Suprapubic skin (tissue), 4 donors: ENCODE results near the gene ABCA4.

Experiments
- EP300 ChIP-seq: sonication (generic); formaldehyde crosslinking; IDR thresholded peaks from one replicate; pipeline ENCODE4 v1.6.1; 2017; ENCODE audit warnings: antibody characterized with exemption
- POLR2A ChIP-seq, 2 donors: fragments of 450-650 bp; IDR thresholded peaks; one replicate each; pipeline ENCODE4 v1.6.1; 2017; ENCODE audit warnings: antibody characterized with exemption in 2 of 2, mild to moderate bottlenecking in 2 of 2, moderate library complexity in 2 of 2
- POLR2AphosphoS5 ChIP-seq, 3 donors: sonication (generic); formaldehyde crosslinking; IDR thresholded peaks; one replicate each; pipeline ENCODE4 v1.6.1; 2017; ENCODE audit warnings: antibody characterized with exemption in 3 of 3
- TF ChIP-seq, protein P1 (sequence below), 2 donors: fragments of 200-600 bp in 1 of 2; fragments of 450-650 bp in 1 of 2; sonication (generic) in 1 of 2; IDR thresholded peaks; one replicate each; pipeline ENCODE4 v1.5.1; 2016 to 2019; ENCODE audit warnings: antibody characterized with exemption in 2 of 2, mild to moderate bottlenecking in 1 of 2, moderate library complexity in 1 of 2

DNA sequence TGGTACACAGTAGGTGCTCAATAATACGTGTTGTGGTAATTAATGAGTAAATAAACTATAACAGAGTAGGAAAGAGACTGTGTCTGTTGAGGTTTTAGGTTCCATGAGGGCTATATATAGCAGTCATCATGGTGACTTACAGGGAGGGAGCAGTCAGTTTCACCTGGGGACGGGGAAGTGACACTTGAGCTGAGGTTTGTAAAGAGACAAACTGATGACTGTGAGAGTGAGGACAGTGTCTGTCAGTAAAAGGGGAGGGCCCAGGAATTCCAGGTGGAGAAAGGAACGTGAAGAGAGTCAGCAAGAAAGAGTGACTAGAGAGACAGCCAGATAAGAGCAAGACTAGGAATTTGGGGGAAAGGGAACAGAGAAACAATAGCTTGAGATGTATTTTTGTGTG is 30.2 kb downstream of the ABCA4 start:
- TF ChIP-seq, protein P1, sequence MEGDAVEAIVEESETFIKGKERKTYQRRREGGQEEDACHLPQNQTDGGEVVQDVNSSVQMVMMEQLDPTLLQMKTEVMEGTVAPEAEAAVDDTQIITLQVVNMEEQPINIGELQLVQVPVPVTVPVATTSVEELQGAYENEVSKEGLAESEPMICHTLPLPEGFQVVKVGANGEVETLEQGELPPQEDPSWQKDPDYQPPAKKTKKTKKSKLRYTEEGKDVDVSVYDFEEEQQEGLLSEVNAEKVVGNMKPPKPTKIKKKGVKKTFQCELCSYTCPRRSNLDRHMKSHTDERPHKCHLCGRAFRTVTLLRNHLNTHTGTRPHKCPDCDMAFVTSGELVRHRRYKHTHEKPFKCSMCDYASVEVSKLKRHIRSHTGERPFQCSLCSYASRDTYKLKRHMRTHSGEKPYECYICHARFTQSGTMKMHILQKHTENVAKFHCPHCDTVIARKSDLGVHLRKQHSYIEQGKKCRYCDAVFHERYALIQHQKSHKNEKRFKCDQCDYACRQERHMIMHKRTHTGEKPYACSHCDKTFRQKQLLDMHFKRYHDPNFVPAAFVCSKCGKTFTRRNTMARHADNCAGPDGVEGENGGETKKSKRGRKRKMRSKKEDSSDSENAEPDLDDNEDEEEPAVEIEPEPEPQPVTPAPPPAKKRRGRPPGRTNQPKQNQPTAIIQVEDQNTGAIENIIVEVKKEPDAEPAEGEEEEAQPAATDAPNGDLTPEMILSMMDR (IDR thresholded peaks at IDR 0.05), result no peak
- TF ChIP-seq EP300, result no peak
- TF ChIP-seq POLR2A (IDR thresholded peaks at IDR 0.05), result no peak
- TF ChIP-seq POLR2AphosphoS5 (IDR thresholded peaks at IDR 0.05), result no peak
